PFSK-1 (cell line): ENCODE results near the gene CD34.

ENCODE experiments used
- FOXP2 ChIP-seq: optimal IDR thresholded peaks from 2 replicates; pipeline ENCODE3; 2011; ENCODE audit warnings: borderline replicate concordance, control low read depth, inconsistent platforms; ENCODE audit not compliant: insufficient read depth; ENCODE audit errors: extremely low read length, extremely low read depth
- POLR2AphosphoS5 ChIP-seq: IDR thresholded peaks from 2 replicates; pipeline ENCODE4 v1.6.1; 2012; ENCODE audit warnings: low read depth, mild to moderate bottlenecking, control low read depth, low read length, moderate library complexity
- SIN3A ChIP-seq: IDR thresholded peaks from 2 replicates; pipeline ENCODE4 v1.6.1; 2012; ENCODE audit warnings: mild to moderate bottlenecking, low read length, moderate library complexity, borderline replicate concordance; ENCODE audit not compliant: insufficient read depth
- TAF1 ChIP-seq: IDR thresholded peaks from 2 replicates; pipeline ENCODE4 v1.6.1; 2012; ENCODE audit warnings: low read length, control low read depth, borderline replicate concordance; ENCODE audit not compliant: insufficient read depth
- TF ChIP-seq, protein P1 (sequence below), 2 experiments: IDR thresholded peaks; 2 replicates each; pipeline versions ENCODE4 v1.6.1 to v1.8.0; 2011 to 2012; ENCODE audit warnings: low read depth in 2 of 2, low read length in 2 of 2, control low read depth in 1 of 2, inconsistent platforms in 1 of 2, mild to moderate bottlenecking in 1 of 2, moderate library complexity in 1 of 2; ENCODE audit not compliant: insufficient read depth in 1 of 2

The CD34 gene

DNA sequence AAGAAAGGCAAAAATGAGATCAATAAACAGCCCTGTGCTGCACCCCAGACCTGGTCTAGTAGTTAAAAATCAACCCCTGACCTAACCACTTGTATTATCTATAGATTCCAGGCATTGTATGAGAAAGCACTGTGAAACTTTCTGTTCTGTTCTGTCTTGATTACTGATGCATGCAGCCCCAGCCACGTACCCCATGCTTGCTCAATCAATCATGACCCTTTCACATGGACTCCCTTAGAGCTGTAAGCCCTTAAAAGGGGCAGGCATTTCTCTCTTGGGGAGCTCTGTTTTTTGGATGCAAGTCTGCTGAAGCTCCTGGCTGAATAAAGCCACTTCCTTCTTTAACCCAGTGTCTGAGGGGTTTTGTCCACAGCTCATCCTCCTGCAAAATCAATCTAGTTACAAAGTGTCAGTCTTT, 24.2 kb upstream of the CD34 start:
- no peak for TF ChIP-seq TAF1
- no peak for TF ChIP-seq POLR2AphosphoS5
- no peak for TF ChIP-seq SIN3A
- TF ChIP-seq, protein P1, sequence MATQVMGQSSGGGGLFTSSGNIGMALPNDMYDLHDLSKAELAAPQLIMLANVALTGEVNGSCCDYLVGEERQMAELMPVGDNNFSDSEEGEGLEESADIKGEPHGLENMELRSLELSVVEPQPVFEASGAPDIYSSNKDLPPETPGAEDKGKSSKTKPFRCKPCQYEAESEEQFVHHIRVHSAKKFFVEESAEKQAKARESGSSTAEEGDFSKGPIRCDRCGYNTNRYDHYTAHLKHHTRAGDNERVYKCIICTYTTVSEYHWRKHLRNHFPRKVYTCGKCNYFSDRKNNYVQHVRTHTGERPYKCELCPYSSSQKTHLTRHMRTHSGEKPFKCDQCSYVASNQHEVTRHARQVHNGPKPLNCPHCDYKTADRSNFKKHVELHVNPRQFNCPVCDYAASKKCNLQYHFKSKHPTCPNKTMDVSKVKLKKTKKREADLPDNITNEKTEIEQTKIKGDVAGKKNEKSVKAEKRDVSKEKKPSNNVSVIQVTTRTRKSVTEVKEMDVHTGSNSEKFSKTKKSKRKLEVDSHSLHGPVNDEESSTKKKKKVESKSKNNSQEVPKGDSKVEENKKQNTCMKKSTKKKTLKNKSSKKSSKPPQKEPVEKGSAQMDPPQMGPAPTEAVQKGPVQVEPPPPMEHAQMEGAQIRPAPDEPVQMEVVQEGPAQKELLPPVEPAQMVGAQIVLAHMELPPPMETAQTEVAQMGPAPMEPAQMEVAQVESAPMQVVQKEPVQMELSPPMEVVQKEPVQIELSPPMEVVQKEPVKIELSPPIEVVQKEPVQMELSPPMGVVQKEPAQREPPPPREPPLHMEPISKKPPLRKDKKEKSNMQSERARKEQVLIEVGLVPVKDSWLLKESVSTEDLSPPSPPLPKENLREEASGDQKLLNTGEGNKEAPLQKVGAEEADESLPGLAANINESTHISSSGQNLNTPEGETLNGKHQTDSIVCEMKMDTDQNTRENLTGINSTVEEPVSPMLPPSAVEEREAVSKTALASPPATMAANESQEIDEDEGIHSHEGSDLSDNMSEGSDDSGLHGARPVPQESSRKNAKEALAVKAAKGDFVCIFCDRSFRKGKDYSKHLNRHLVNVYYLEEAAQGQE (IDR thresholded peaks at IDR 0.05; ENCODE audit: insufficient read depth in 1 of 2, low read depth in 2 of 2, low read length in 2 of 2): no peak
- TF ChIP-seq FOXP2: no peak

DNA sequence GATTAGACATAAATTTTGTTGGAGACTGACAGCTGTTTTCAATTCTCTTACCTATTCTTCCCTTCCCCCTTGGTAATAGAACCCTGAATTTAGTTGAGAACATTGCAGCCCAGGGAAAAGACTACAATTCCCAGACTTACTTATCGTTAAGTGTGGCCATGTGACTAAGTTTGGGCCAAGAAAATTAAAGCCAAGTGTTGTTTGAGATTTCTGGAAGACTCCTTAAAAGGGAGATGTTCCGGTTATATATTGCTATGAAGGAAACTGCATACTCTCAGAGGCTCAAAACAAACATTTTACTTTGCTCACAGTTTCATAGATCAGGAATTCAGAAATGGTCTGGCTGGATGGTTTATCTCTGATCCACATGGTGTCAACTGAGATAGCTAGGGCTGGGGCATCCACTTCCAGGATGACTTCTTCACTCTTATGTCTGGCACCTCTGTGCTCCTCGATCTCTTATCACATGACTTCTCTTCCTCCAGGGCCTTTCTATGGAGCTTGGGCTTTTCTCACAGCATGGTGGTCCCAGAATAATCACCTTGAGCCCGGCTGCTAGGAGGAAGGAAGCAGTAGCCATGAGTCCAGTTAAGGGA, 22.4 kb upstream of the CD34 start:
- TF ChIP-seq, protein P1 (IDR thresholded peaks at IDR 0.05; ENCODE audit: insufficient read depth in 1 of 2, low read depth in 2 of 2, low read length in 2 of 2): no peak
- TF ChIP-seq FOXP2: no peak
- TF ChIP-seq TAF1: no peak
- TF ChIP-seq SIN3A: no peak
- TF ChIP-seq POLR2AphosphoS5: no peak

DNA sequence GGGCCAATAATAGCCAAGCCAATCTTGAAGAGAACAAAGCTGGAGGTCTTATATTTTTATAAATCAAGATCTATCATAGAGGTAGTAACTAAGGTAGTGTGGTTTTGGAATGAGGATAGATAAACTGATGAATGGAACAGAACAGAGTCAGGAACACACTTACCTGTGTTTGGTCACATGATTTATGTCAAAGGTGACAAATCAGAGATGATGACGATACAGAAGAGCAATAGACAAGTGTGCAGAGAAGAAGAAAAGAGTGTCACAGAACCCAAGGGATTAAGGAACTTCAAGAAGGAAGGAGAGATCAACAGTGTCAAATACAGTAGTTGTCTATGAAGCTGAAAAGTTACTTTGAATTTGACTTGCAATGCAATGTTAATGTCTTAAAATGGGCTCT, 16.1 kb upstream of the CD34 start:
- TF ChIP-seq SIN3A (no peak), FOXP2 (no peak), POLR2AphosphoS5 (no peak), TAF1 (no peak)
- TF ChIP-seq, protein P1 (IDR thresholded peaks at IDR 0.05; ENCODE audit: insufficient read depth in 1 of 2, low read depth in 2 of 2, low read length in 2 of 2): no peak

DNA sequence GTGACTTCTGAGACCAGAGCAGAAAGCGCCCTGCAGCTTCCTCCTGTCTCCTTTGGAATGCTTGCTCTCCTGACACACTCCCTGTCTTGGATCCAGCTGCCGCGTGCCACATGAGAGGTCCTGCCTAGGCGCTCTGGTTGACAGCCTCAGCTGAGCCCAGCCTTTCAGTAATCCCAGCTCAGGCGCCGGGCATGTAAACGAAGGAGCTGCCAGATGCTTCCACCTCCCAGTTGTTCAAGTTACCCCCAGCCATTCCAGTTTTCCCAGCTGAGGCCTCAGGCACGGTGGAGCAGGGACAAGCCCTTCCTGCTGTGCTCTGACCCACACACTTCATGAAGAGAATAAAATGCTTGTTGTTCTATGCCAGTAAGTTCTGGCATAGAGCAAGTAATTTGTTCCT, 14.3 kb upstream of the CD34 start:
- TF ChIP-seq, protein P1 (IDR thresholded peaks at IDR 0.05; ENCODE audit: insufficient read depth in 1 of 2, low read depth in 2 of 2, low read length in 2 of 2): no peak
- no peak for TF ChIP-seq POLR2AphosphoS5
- TF ChIP-seq FOXP2: no peak
- TF ChIP-seq SIN3A: no peak
- no peak for TF ChIP-seq TAF1
